GM18951 (cell line): ENCODE results near the gene HSCB.

Experiments
- POLR2A ChIP-seq: IDR thresholded peaks from 4 replicates; pipeline ENCODE4 v1.6.1; 2011; ENCODE audit warnings: mild to moderate bottlenecking; ENCODE audit not compliant: insufficient read length, insufficient read depth; ENCODE audit errors: extremely low read depth
- in situ Hi-C: fragments of 300-500 bp; cut with MboI; formaldehyde crosslinking; loops from one replicate; pipeline ENCODE4 v1.12.0; 2022; ENCODE audit warnings: low sequenced_read_pairs, mixed read lengths, inconsistent platforms; ENCODE audit not compliant: unreplicated experiment

Gene HSCB

GRCh38 chr22:28766628-28767027 lies 24.8 kb downstream of the HSCB start:
- in situ Hi-C loops, result no loop called here
- TF ChIP-seq POLR2A, result no peak

GRCh38 chr22:28768701-28769393 lies 27.0 kb downstream of the HSCB start:
- in situ Hi-C loops, result no loop called here

GRCh38 chr22:28769394-28770085 lies 27.7 kb downstream of the HSCB start:
- in situ Hi-C loops, result no loop called here
- TF ChIP-seq POLR2A, result no peak

More at GRCh38 chr22:28768701-28769393, 27.0 kb downstream of the HSCB start:
- no peak for TF ChIP-seq POLR2A

GRCh38 chr22:28771195-28771791 lies 29.5 kb downstream of the HSCB start:
- in situ Hi-C loops, result no loop called here
- no peak for TF ChIP-seq POLR2A

- peak; percentile 83 for TF ChIP-seq POLR2A
- in situ Hi-C loops, result no loop called here
Observed at GRCh38 chr22:28772633-28773460, 31.0 kb downstream of the HSCB start, which contains the start of gene CCDC117. Gene CCDC117, plus strand, starts transcription at chr22:28772695. Its CDS starts 155 bp downstream, at chr22:28772850.

- in situ Hi-C loops, result no loop called here
- no peak for TF ChIP-seq POLR2A
Observed at GRCh38 chr22:28773461-28773867, 31.6 kb downstream of the HSCB start.

- in situ Hi-C loops, result no loop called here
- TF ChIP-seq POLR2A, result no peak
Observed at GRCh38 chr22:28774378-28774777, 32.5 kb downstream of the HSCB start.

GRCh38 chr22:28779833-28780232 lies 38.0 kb downstream of the HSCB start:
- no peak for TF ChIP-seq POLR2A
- in situ Hi-C loops, result no loop called here

- in situ Hi-C loops, result no loop called here
- TF ChIP-seq POLR2A, result no peak
Observed at GRCh38 chr22:28780296-28780695, 38.5 kb downstream of the HSCB start.

GRCh38 chr22:28783786-28784671 lies 42.2 kb downstream of the HSCB start:
- in situ Hi-C loops, result no loop called here
- no peak for TF ChIP-seq POLR2A

- TF ChIP-seq POLR2A, result no peak
- in situ Hi-C loops, result no loop called here
Observed at GRCh38 chr22:28788601-28789000, 46.8 kb downstream of the HSCB start.

GRCh38 chr22:28791124-28791523 lies 49.3 kb downstream of the HSCB start:
- TF ChIP-seq POLR2A, result no peak
- in situ Hi-C loops, result no loop called here
